ENCODE results near the gene SLC51A.
"Not testable (repeated sequence)": the region's sequence is repeated elsewhere in the genome, so short reads cannot be mapped to it uniquely, and the experiment has no call there.

Gene SLC51A

GRCh38 chr3:196244166-196244565 lies 27.8 kb downstream of the SLC51A start:
- not testable (repeated sequence) for DNase-seq

GRCh38 chr3:196246612-196247308 lies 30.4 kb downstream of the SLC51A start:
- DNase-seq, result no peak

- no peak for DNase-seq
These were observed 35.6 kb downstream of the SLC51A start for GRCh38 chr3:196251918-196252317.

- DNase-seq, result no peak
These were observed 38.3 kb downstream of the SLC51A start for GRCh38 chr3:196254376-196255283.

GRCh38 chr3:196255776-196256175 lies 39.4 kb downstream of the SLC51A start:
- DNase-seq, result no peak

- no peak for DNase-seq
These were observed 44.5 kb downstream of the SLC51A start for GRCh38 chr3:196260784-196261183.

GRCh38 chr3:196263819-196264218 lies 47.5 kb downstream of the SLC51A start:
- no peak for DNase-seq

GRCh38 chr3:196268284-196269163 lies 52.2 kb downstream of the SLC51A start:
- peak; percentile 72 for DNase-seq

GRCh38 chr3:196270499-196270898 lies 54.2 kb downstream of the SLC51A start:
- no peak for DNase-seq

GRCh38 chr3:196272826-196273225 lies 56.5 kb downstream of the SLC51A start:
- no peak for DNase-seq

GRCh38 chr3:196273655-196274054 lies 57.3 kb downstream of the SLC51A start:
- DNase-seq, result no peak

- peak; percentile 43 for DNase-seq
These were observed 58.3 kb downstream of the SLC51A start for GRCh38 chr3:196274585-196274984.

GRCh38 chr3:196275126-196275525 lies 58.8 kb downstream of the SLC51A start:
- no peak for DNase-seq

- no peak for DNase-seq
These were observed 64.5 kb downstream of the SLC51A start for GRCh38 chr3:196280689-196281440.

- no peak for DNase-seq
These were observed 65.6 kb downstream of the SLC51A start for GRCh38 chr3:196281962-196282361.

Data from RPMI8226 (cell line).